ENCODE measurements around the gene KCNT2.

DNA sequence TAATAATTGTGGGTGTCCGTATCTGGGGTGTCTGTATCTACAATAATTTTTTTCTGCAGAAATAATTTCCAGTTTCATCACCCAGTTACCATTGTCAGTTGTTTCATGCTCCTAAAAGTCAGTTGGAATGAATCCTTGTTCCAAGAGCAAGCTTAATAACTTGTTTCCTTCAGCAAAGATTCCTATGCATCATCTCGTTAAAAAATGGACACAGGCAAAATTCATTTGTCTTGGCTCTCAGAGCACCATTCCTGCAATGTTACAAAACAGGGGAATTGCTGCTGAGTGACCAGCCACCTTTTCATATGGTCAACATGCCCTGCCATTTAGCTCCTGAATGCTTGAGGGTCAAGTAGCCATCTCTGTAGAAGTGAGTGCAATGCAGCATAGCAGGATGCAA, 393.4 kb downstream of the KCNT2 start:
- TF ChIP-seq, protein P1, sequence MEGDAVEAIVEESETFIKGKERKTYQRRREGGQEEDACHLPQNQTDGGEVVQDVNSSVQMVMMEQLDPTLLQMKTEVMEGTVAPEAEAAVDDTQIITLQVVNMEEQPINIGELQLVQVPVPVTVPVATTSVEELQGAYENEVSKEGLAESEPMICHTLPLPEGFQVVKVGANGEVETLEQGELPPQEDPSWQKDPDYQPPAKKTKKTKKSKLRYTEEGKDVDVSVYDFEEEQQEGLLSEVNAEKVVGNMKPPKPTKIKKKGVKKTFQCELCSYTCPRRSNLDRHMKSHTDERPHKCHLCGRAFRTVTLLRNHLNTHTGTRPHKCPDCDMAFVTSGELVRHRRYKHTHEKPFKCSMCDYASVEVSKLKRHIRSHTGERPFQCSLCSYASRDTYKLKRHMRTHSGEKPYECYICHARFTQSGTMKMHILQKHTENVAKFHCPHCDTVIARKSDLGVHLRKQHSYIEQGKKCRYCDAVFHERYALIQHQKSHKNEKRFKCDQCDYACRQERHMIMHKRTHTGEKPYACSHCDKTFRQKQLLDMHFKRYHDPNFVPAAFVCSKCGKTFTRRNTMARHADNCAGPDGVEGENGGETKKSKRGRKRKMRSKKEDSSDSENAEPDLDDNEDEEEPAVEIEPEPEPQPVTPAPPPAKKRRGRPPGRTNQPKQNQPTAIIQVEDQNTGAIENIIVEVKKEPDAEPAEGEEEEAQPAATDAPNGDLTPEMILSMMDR (conservative IDR thresholded peaks at IDR 0.05; ENCODE audit: low read length): no peak
- no peak for TF ChIP-seq EZH2phosphoT487 (IDR thresholded peaks at IDR 0.05; ENCODE audit: borderline replicate concordance, low read depth, low read length)
